ENCODE measurements around the gene SLC41A3.
A peak's percentile ranks its signal among the peaks of the same experiment; 100 is the strongest.
"Not testable (repeated sequence)": the region's sequence is repeated elsewhere in the genome, so short reads cannot be mapped to it uniquely, and the experiment has no call there.

Gene SLC41A3

GRCh38 chr3:126106336-126107202 lies 22.6 kb upstream of the SLC41A3 start:
- no peak for DNase-seq (ENCODE audit: low spot score)

DNA sequence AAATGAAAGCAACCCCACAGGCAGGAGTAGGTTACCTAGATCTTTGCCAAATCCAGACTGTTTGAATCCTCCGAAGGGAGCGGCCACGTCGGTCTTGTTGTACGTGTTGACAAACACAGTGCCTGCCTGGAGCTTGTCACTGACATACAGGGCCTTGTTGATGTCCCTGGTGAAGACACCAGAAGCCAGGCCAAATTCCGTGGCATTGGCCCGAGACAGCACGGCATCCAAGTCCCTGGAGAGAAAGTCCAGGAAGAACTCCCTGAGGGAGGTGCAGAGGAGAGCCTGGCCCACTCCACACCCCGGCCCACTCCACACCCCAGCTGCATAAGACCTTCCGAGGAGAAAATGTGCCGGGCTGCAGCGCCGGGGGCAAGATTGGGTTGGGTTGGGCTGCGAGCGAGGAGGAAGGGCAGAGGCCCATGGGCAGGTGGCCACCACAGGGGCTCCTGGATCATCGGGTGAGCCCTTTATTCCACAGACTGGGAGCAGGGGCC lies 21.8 kb upstream of the SLC41A3 start:
- DNase-seq (ENCODE audit: low spot score), result no peak

DNA sequence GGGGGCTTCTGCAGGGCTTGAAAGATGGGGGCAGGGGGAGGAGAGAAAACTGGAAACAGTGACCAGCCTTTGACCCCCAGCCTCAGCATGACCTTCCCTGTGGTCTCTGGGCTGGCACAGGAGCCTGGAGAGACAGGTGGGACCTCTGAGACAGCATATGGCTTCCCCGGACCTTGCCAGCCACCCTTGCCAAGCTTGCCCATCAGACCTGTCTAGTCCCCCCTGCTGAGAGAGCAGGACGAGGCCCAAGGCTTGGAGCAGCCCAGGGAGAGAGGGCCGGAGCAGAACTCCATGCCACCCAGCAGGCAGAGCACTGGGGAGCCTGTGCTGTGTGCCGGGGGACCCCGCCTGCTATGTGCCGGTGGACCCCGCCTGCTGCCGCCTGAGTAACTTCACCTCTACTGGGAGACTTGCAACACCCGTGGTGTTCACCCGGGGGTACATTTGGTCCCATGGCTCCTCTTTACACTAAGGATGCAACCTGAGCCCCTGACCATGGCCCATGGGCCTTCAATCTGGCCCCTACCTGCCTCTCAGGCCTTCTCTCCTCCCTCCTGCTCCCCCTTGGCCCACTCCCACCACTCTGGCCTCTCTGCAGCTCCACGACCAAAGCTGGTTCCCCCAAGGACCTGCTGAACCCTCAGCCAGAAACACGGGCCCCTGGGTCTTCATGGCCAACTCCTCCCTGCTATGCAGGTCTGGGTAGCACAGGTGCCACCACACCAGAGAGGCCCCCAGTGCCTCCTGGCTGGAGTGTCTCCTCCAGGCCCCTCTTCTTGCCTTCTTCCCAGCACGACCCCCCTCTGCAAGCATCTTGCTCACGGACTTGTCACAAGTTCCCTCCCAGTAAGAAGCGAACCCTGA lies 21.1 kb upstream of the SLC41A3 start:
- DNase-seq (ENCODE audit: low spot score), result no peak

- no peak for DNase-seq (ENCODE audit: low spot score)
These were observed 20.2 kb upstream of the SLC41A3 start for GRCh38 chr3:126104028-126104635.

DNA sequence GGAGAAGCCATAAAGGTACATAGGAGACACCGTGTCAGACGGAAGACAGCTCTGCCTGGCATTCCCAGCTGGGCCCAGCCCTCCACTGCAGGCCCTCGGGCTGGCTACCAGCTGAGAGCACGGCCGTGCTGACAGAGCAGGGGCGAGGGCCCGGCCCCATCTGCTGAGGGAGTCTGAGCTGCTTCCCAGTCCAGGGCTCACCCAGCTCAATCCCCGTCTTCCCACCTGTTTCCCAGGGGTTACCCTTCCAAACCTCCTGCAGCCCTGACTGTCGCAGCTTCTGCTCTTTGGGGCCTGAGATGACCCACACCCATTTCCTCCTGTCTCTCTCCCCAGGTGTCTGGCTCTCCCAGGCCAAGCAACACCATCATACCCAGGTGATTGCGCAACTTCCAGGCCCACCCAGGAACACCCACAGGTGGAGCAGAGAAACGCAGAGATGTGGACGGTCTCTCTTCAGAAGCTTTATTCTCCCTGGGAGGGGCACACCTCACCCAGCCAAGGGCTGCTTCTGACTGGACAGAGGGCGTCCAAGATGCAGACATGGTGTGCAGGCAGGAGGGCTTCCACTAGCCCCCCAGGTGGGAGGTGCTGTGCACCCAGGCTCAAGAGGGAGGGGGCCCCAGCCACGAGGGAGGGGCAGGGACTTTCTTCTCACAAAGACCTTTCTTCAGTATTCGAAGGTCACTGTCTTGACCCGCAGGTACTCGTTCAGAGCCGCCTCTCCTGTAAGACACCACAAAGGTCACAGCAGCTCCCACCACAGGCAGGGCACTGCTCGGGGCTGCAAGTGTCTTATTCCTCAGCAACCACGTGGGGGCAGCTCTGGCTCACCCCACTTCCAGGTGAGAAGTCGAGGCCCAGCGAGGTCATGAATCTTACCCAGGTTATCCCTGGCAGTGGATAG lies 19.4 kb upstream of the SLC41A3 start:
- DNase-seq (ENCODE audit: low spot score), result no peak

DNA sequence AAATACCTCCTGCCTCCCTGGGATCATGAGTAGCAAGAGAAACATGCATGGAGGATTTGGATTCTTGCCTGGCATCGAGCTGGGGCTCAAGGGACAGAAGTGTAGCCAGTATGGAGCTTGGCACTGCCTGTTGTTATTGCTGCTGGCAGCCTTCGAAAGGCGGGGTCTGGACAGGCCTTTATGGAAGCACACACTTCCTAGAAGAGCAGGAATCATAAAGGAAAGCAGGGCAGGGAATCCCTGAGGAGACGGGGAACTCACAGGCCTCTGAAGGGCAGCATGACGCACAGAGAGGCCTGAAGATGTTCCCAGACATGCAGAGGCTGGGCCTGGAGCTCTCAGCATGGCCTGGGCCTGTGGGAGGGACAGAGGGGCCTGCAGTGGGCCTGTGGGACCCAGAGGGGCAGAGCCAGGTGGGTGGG lies 18.6 kb upstream of the SLC41A3 start:
- DNase-seq (ENCODE audit: low spot score), result no peak

GRCh38 chr3:126102011-126102410 lies 18.1 kb upstream of the SLC41A3 start:
- no peak for DNase-seq (ENCODE audit: low spot score)

GRCh38 chr3:126101521-126101982 lies 17.6 kb upstream of the SLC41A3 start:
- no peak for DNase-seq (ENCODE audit: low spot score)

DNA sequence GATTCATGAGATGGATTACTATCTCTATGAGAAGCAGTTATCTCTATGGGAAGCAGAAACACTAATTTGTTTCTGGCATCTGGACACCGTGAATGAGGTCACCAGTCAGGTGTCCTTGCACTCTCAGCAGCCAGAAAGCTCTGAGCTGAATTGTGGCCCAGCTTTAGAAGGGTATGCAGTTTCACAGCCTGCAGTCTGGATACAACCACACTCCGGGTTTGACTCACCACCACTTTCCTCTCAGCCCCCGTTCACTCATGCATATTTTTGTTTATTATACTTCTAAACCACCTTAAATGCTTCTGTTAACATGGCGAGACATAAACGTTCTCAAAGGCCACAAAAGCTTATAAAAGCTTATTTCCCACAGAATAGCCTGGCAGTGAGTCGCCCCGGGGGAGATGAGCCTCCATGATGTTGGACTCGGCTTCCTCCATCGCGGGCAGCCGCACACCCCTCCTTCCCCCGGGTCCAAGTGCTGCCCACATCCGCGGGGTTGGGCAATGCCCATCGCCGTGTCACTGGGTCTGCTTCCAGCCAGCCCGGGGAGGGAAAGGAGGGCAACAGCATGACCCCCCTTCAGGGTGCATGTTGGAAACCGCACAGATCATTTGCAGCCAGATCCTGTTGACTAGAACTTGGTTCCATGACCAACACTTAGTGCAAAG lies 16.8 kb upstream of the SLC41A3 start:
- DNase-seq (ENCODE audit: low spot score), result no peak

DNA sequence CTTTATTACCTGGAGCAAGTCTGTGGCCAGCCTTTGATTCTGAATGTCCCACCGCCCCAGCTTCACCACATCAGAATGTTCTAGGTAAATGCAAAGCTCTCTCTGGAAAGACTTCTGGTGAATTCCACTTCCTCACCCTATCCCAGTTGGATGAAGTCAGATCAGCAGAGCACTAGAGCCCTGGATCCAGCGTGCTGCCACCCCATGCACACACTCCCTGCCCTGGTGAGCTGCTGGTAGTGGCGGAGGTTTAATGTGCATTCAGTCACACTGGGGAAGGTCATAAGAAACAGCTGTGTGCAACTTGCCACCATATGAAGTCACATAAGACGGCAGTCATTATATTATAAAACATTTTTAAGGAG lies 16.3 kb upstream of the SLC41A3 start:
- DNase-seq (ENCODE audit: low spot score), result no peak

GRCh38 chr3:126098391-126098858 lies 14.5 kb upstream of the SLC41A3 start:
- DNase-seq (ENCODE audit: low spot score), result no peak

DNA sequence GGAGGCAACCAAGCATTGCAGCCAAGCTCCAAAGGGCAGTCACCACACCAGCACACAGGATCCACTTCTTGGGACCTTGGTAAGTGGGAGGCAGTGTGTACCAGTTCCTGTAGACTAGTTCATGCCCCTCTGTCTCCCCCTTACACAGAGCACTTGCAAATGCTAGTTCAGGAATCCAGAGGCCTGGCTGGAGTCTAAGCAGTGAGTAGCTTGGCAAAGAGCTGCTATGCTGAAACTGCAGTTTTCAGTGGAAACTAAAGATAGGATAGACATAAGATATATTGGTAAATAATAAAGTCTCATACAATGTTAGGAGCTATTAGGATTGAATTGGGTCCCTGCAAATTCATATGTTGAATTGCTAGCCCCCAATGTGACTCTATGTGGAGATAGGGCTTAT lies 13.9 kb upstream of the SLC41A3 start:
- no peak for DNase-seq (ENCODE audit: low spot score)

DNA sequence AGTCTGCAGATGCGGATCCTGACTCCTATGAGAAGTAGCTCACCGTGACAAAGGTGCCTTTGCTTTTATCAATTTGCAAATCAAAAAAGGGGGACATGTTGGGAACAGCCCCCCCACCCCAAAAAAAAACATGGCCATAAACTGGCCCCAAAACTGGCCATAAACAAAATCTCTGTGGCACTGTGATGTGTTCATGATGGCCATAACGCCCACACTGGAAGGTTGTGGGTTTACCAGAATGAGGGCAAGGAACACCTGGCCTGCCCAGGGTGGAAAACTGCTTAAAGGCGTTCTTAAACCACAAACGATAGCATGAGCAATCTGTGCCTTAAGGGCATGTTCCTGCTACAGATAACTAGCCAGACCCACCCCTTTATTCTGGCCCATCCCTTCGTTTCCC lies 12.3 kb upstream of the SLC41A3 start:
- not testable (repeated sequence) for DNase-seq (ENCODE audit: low spot score)

- not testable (repeated sequence) for DNase-seq (ENCODE audit: low spot score)
These were observed 8.2 kb upstream of the SLC41A3 start for GRCh38 chr3:126092128-126092527.

DNA sequence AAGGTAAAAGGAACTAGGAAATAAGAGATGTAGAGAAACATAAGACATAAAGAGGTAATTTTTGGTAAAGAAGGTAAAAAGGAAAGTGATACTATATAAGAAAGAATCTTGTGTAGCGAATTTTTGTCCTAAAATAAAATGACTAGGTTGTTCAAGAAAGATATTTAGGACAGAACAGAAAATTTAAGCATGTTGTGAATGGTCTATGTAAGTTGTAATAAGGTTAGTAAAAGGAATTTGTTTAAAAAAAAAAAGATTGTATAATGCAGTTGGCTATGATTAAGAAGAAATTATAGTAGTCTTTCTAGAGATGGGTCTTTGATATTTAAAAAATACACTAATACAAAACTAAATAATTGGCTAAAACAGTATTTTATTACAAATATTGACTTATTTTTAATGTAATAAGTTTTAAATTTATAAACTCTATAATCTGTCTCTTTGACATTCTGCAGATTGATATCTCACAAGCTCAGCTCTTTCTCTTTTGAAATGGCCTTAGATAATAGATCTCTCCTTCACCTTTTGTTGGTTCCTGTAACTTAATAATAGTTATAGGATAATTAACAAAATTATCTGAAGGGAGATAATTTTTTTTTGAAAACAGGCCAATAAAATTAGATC lies 3.7 kb upstream of the SLC41A3 start:
- no peak for DNase-seq (ENCODE audit: low spot score)

DNA sequence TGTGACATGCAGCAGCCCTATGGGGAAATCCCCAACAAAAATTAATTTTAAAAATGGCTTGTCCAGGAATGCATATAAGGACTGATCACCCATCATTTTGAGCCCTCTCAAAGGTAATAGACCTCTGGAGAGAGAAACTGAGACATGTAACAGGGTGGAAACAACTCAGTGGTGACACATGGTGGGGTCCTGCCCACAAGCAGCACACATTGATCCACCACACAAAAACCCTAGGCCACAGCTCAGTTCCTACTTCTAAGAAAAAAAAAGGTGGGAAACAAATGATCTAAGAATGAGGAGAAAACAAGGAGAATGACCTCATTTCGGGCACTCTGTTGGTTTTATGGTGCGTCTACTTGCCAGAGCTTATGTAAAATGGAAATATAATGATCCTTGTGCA lies 1.9 kb upstream of the SLC41A3 start:
- no peak for DNase-seq (ENCODE audit: low spot score)

DNA sequence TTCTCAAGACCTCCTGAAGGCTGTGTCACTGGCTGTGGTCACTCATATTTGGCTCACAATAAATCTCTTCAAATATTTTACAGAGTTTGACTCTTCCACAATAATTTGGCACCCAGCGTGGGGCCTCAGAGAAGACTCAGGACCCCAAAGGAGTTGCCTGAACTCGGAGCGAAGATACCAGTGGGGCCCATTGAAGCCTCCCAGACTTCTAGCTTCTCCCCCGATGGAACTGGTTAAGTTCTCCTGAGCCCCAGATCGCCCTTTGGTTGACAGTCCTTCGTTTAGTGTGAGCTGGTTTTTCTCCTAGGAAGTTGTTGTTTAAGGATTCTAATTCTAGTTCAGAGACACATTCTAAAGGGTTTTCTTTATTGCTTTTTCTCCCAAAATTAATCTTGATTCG lies 1.4 kb upstream of the SLC41A3 start:
- no peak for DNase-seq (ENCODE audit: low spot score)

DNA sequence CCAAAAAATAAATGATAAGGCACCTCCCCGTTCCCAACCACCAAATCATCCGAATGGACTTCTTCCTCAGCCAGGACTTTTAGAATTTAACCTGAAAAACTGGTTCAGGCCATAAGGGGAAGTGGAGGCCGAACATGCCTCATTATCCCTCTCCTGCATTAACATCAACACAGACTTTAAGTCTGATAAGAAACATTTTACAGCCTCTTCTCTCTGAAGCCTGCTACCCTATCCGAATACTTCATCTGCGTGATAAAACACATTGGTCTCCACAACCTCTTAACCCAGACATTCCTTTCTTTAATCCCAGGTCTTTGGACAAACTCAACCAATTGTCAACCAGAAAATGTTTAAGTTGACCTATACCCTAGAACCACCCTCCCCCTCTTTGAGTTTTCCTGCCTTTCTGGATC lies 850 bp upstream of the SLC41A3 start:
- no peak for DNase-seq (ENCODE audit: low spot score)

GRCh38 chr3:126083511-126083912 lies 412 bp downstream of the SLC41A3 start:
- DNase-seq (ENCODE audit: low spot score), result peak; percentile 20

GRCh38 chr3:126083138-126083445 lies 832 bp downstream of the SLC41A3 start:
- DNase-seq (ENCODE audit: low spot score), result no peak
